G401.6 (cell line): ENCODE results near the gene CD163L1.

ENCODE experiments used
- FAIRE-seq: peaks from 2 replicates; lab custom pipeline; 2012; peaks lifted over from hg19 to GRCh38; lab: Jason Lieb, UNC

CD163L1 gene

DNA sequence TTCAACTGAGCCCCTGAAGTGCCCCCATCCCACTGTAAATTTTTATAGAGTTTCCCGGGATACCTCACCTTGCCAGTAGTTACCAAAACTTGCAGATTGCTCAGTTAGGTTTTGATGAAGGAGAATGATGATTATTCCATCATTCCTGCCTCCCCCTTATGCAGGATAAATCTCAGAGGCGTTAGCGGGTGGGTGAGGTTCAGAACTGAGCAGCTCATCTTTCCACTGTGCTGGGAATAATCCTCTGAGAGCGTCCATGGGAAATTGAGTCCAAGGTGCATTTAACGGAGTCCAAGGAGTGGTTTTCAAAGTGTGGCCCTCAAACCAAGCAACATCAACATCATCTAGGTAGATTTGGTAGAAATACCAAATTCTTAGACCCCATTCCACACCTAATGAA lies 121.4 kb downstream of the CD163L1 start:
- FAIRE-seq: no peak

DNA sequence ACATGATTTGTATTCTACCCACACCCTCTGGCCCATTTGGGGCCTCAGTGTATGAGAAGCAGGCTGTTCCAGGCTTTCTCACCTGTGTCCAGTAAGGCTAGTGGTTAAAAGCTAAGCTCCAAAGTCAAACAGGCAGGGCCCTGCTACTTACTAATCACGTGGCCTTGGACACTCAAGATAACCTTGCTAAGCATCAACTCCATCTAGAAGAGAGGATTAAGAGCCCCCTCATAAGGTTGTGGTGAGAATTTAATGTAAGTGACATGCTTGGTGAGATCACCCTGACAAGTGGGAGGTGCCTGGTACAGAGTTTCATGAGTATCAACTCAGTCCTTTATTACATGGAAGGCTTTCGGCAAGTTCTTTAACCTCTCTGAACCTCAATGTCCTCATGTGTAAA lies 122.3 kb downstream of the CD163L1 start:
- no peak for FAIRE-seq

DNA sequence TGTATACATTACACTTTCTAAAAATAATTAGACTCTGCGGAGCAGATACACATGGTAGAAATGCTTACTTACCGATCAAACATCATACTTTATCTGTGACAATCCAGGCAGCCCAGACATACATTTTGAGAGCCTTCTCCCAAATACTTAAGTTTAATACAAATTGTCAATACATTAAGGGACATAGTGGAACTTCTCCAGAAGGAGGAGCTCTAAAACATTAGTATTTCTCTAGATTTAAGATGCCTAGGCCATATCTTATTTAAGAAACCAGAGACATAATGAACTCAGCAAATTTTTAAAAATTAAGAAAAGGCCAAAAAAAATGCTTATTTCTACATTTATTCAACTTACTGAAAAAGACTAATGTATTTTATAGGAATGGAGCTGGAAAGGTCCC lies 124.0 kb downstream of the CD163L1 start:
- no peak for FAIRE-seq

DNA sequence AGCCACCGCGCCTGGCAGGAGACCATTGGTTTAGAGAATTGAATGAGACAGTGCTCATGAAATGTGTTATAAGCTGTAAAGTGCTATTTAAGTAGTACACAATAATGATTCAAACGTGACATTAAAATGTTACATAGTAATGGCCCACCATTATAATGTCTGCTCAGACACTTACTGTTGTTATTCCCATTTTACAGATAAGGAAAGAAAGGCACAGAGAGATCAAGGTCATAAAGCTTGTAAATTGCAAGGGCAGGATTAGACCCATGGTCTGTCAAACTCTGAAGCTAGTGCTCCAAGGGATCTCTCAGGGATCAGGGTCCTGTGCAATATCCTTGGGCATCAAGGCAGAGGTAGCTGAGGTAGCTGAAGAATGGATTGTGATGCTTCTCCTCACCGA lies 133.9 kb downstream of the CD163L1 start:
- no peak for FAIRE-seq
